Panc1 (cell line): ENCODE measurements around the gene KCND3.

Experiments used
- CTCF ChIP-seq: fragments of 450-650 bp; IDR thresholded peaks from 2 replicates; pipeline ENCODE4 v1.5.1; 2017; ENCODE audit warnings: mild to moderate bottlenecking
- POLR2AphosphoS5 ChIP-seq: IDR thresholded peaks from 2 replicates; pipeline ENCODE4 v1.6.1; 2012; ENCODE audit warnings: mild to moderate bottlenecking, low read depth, low read length, moderate library complexity
- SIN3A ChIP-seq: IDR thresholded peaks from 2 replicates; pipeline ENCODE4 v1.6.1; 2012; ENCODE audit warnings: low read depth, mild to moderate bottlenecking, low read length, moderate library complexity, borderline replicate concordance; ENCODE audit not compliant: insufficient read depth

- TF ChIP-seq CTCF (no peak), POLR2AphosphoS5 (no peak), SIN3A (no peak)
These were observed 115.9 kb downstream of the KCND3 start for GRCh38 chr1:111873460-111874030.
